ENCODE measurements around the gene NUP188.
"Not testable (repeated sequence)": the region's sequence is repeated elsewhere in the genome, so short reads cannot be mapped to it uniquely, and the experiment has no call there.

Gene NUP188

GRCh38 chr9:129013674-129014073 is 66.2 kb downstream of the NUP188 start:
- in situ Hi-C loops (cut with HindIII; ENCODE audit: low pct_ligation_motif_present, low pct_unique_long_range_greater_than_20kb, low sequenced_read_pairs), result no loop called here
- no peak for DNase-seq

GRCh38 chr9:129014124-129014523 is 66.6 kb downstream of the NUP188 start:
- no peak for DNase-seq
- in situ Hi-C loops (cut with HindIII; ENCODE audit: low pct_ligation_motif_present, low pct_unique_long_range_greater_than_20kb, low sequenced_read_pairs), result no loop called here

- in situ Hi-C loops (cut with HindIII; ENCODE audit: low pct_ligation_motif_present, low pct_unique_long_range_greater_than_20kb, low sequenced_read_pairs), result no loop called here
- no peak for DNase-seq
Observed at GRCh38 chr9:129014608-129015007, 67.1 kb downstream of the NUP188 start.

- no peak for DNase-seq
- in situ Hi-C loops (cut with HindIII; ENCODE audit: low pct_ligation_motif_present, low pct_unique_long_range_greater_than_20kb, low sequenced_read_pairs), result no loop called here
Observed at GRCh38 chr9:129021091-129021490, 73.6 kb downstream of the NUP188 start.

GRCh38 chr9:129022037-129022436 is 74.5 kb downstream of the NUP188 start:
- no peak for DNase-seq
- in situ Hi-C loops (cut with HindIII; ENCODE audit: low pct_ligation_motif_present, low pct_unique_long_range_greater_than_20kb, low sequenced_read_pairs), result no loop called here

GRCh38 chr9:129023036-129023907 is 75.8 kb downstream of the NUP188 start:
- in situ Hi-C loops (cut with HindIII; ENCODE audit: low pct_ligation_motif_present, low pct_unique_long_range_greater_than_20kb, low sequenced_read_pairs), result no loop called here
- DNase-seq, result no peak

- in situ Hi-C loops (cut with HindIII; ENCODE audit: low pct_ligation_motif_present, low pct_unique_long_range_greater_than_20kb, low sequenced_read_pairs), result no loop called here
- no peak for DNase-seq
Observed at GRCh38 chr9:129023908-129024233, 76.4 kb downstream of the NUP188 start.

GRCh38 chr9:129026442-129027223 is 79.1 kb downstream of the NUP188 start:
- no peak for DNase-seq
- in situ Hi-C loops (cut with HindIII; ENCODE audit: low pct_ligation_motif_present, low pct_unique_long_range_greater_than_20kb, low sequenced_read_pairs), result no loop called here

- DNase-seq, result peak; percentile 13
- in situ Hi-C loops (cut with HindIII; ENCODE audit: low pct_ligation_motif_present, low pct_unique_long_range_greater_than_20kb, low sequenced_read_pairs), result no loop called here
Observed at GRCh38 chr9:129027224-129027684, 79.8 kb downstream of the NUP188 start.

GRCh38 chr9:129027685-129028191 is 80.2 kb downstream of the NUP188 start:
- peak; percentile 55 for DNase-seq
- in situ Hi-C loops (cut with HindIII; ENCODE audit: low pct_ligation_motif_present, low pct_unique_long_range_greater_than_20kb, low sequenced_read_pairs), result no loop called here

- in situ Hi-C loops (cut with HindIII; ENCODE audit: low pct_ligation_motif_present, low pct_unique_long_range_greater_than_20kb, low sequenced_read_pairs), result no loop called here
- peak; percentile 82 for DNase-seq
Observed at GRCh38 chr9:129028192-129028966, 80.9 kb downstream of the NUP188 start, which contains the start of gene SH3GLB2. Gene SH3GLB2 (minus strand): TSS chr9:129028331. CDS start chr9:129028154, 177 bp downstream.

- no peak for DNase-seq
- in situ Hi-C loops (cut with HindIII; ENCODE audit: low pct_ligation_motif_present, low pct_unique_long_range_greater_than_20kb, low sequenced_read_pairs), result no loop called here
Observed at GRCh38 chr9:129030191-129030590, 82.7 kb downstream of the NUP188 start.

- DNase-seq, result no peak
- in situ Hi-C loops (cut with HindIII; ENCODE audit: low pct_ligation_motif_present, low pct_unique_long_range_greater_than_20kb, low sequenced_read_pairs), result no loop called here
Observed at GRCh38 chr9:129031514-129031913, 84.0 kb downstream of the NUP188 start.

GRCh38 chr9:129032541-129033159 is 85.2 kb downstream of the NUP188 start:
- DNase-seq, result no peak
- in situ Hi-C loops (cut with HindIII; ENCODE audit: low pct_ligation_motif_present, low pct_unique_long_range_greater_than_20kb, low sequenced_read_pairs), result no loop called here

GRCh38 chr9:129033216-129033615 is 85.7 kb downstream of the NUP188 start:
- no peak for DNase-seq
- in situ Hi-C loops (cut with HindIII; ENCODE audit: low pct_ligation_motif_present, low pct_unique_long_range_greater_than_20kb, low sequenced_read_pairs), result no loop called here

GRCh38 chr9:129035838-129036237 is 88.3 kb downstream of the NUP188 start:
- in situ Hi-C loops (cut with HindIII; ENCODE audit: low pct_ligation_motif_present, low pct_unique_long_range_greater_than_20kb, low sequenced_read_pairs); DNase-seq: not testable (repeated sequence)

- in situ Hi-C loops (cut with HindIII; ENCODE audit: low pct_ligation_motif_present, low pct_unique_long_range_greater_than_20kb, low sequenced_read_pairs), result no loop called here
- DNase-seq, result peak; percentile 97
Observed at GRCh38 chr9:129036241-129036922, 88.9 kb downstream of the NUP188 start, which contains the start of gene MIGA2. Gene MIGA2 (plus strand): TSS chr9:129036626. CDS start chr9:129040595, 3,969 bp downstream.

Data from ACHN (cell line).